CD14-positive monocyte (primary cell): ENCODE measurements around the gene ZC3H4. TPM values are rescaled to one million over a fixed set of nuclear protein-coding genes. Genes with fewer than 3 reads are reported as not detected.

Experiments used
- DNase-seq, 3 donors: peaks; one replicate each; pipeline ENCODE4 v3.0.0-alpha.2; 2011 to 2022
- H2AFZ ChIP-seq: 2 replicates; pipeline ENCODE4 v1.6.0; 2012; ENCODE audit warnings: mild to moderate bottlenecking, low read depth, low read length, inconsistent platforms; ENCODE audit not compliant: insufficient read depth, poor library complexity, severe bottlenecking
- H3K27ac ChIP-seq, 2 donors: 1 replicate in 1 of 2; 2 replicates in 1 of 2; pipeline ENCODE4 v1.5.1; 2012 to 2013; ENCODE audit warnings: low read length in 2 of 2, control low read depth in 1 of 2, inconsistent platforms in 1 of 2, low read depth in 1 of 2, mild to moderate bottlenecking in 1 of 2
- H3K27me3 ChIP-seq, 2 donors: one replicate each; pipeline versions ENCODE4 v1.6.0 to v1.6.1; 2011 to 2013; ENCODE audit warnings: low read length in 2 of 2; ENCODE audit not compliant: control insufficient read depth in 2 of 2, insufficient read depth in 2 of 2
- H3K36me3 ChIP-seq, 2 donors: replicated peaks in 1 of 2; 1 replicate in 1 of 2; 2 replicates in 1 of 2; pipeline versions ENCODE4 v1.5.1 to v1.6.1; 2012 to 2013; ENCODE audit warnings: low read length in 2 of 2, control low read depth in 1 of 2, inconsistent platforms in 1 of 2, mild to moderate bottlenecking in 1 of 2; ENCODE audit not compliant: insufficient read depth in 2 of 2, control insufficient read depth in 1 of 2
- H3K4me1 ChIP-seq, 2 donors: 1 replicate in 1 of 2; 2 replicates in 1 of 2; pipeline versions ENCODE4 v1.5.1 to v1.6.1; 2012 to 2013; ENCODE audit warnings: low read length in 2 of 2, control low read depth in 1 of 2, inconsistent platforms in 1 of 2, mild to moderate bottlenecking in 1 of 2, moderate library complexity in 1 of 2; ENCODE audit not compliant: insufficient read depth in 2 of 2, control insufficient read depth in 1 of 2
- H3K4me2 ChIP-seq: replicated peaks from 2 replicates; pipeline ENCODE3; 2012; ENCODE audit warnings: low read length, moderate library complexity, mild to moderate bottlenecking; ENCODE audit not compliant: poor library complexity, severe bottlenecking; ENCODE audit errors: extremely low read depth
- H3K4me3 ChIP-seq, 3 experiments: fragments of 200-600 bp in 1 of 3; sonication (generic) in 1 of 3; replicated peaks in 1 of 3; 1 replicate in 2 of 3; 2 replicates in 1 of 3; pipeline ENCODE4 v1.5.1; 2011 to 2013; ENCODE audit warnings: low read length in 3 of 3, mild to moderate bottlenecking in 3 of 3, control low read depth in 2 of 3, low read depth in 2 of 3, inconsistent platforms in 1 of 3, moderate library complexity in 1 of 3
- H3K79me2 ChIP-seq: 2 replicates; pipeline ENCODE4 v1.6.0; 2012; ENCODE audit warnings: mild to moderate bottlenecking, control low read depth, inconsistent platforms, low read length, moderate library complexity; ENCODE audit not compliant: insufficient read depth
- H3K9ac ChIP-seq: 2 replicates; pipeline ENCODE4 v1.6.0; 2017; ENCODE audit warnings: low read length, mild to moderate bottlenecking; ENCODE audit not compliant: insufficient read depth, poor library complexity, severe bottlenecking
- H3K9me3 ChIP-seq, 2 donors: replicated peaks in 1 of 2; 1 replicate in 1 of 2; 2 replicates in 1 of 2; pipeline versions ENCODE4 v1.5.1 to v1.6.1; 2012 to 2013; ENCODE audit warnings: low read length in 2 of 2, control low read depth in 1 of 2; ENCODE audit not compliant: control insufficient read depth in 1 of 2, insufficient read depth in 1 of 2
- H4K20me1 ChIP-seq: 2 replicates; pipeline ENCODE4 v1.6.0; 2012; ENCODE audit warnings: mild to moderate bottlenecking, low read length, control low read depth, moderate library complexity; ENCODE audit not compliant: insufficient read depth
- H3K27ac Mint-ChIP-seq, 7 donors: one replicate each; pipeline ENCODE4 v1.8.0; 2020; ENCODE audit warnings: mild to moderate bottlenecking in 7 of 7, mixed read lengths in 7 of 7, moderate library complexity in 6 of 7, inconsistent platforms in 2 of 7
- H3K27me3 Mint-ChIP-seq, 3 donors: one replicate each; pipeline ENCODE4 v1.8.0; 2021 to 2022; ENCODE audit warnings: low read depth in 3 of 3, mild to moderate bottlenecking in 3 of 3, mixed read lengths in 3 of 3, moderate library complexity in 3 of 3, inconsistent platforms in 1 of 3
- H3K36me3 Mint-ChIP-seq, 2 donors: one replicate each; pipeline ENCODE4 v1.8.0; 2020; ENCODE audit warnings: mixed read lengths in 2 of 2, inconsistent platforms in 1 of 2, mild to moderate bottlenecking in 1 of 2
- H3K4me1 Mint-ChIP-seq: one replicate; pipeline ENCODE4 v1.8.0; 2020; ENCODE audit warnings: mild to moderate bottlenecking, mixed read lengths
- H3K4me3 Mint-ChIP-seq, 2 donors: one replicate each; pipeline ENCODE4 v1.8.0; 2020; ENCODE audit warnings: mild to moderate bottlenecking in 2 of 2, mixed read lengths in 2 of 2, moderate library complexity in 1 of 2
- H3K9me3 Mint-ChIP-seq, 7 donors: one replicate each; pipeline ENCODE4 v1.8.0; 2020 to 2022; ENCODE audit warnings: mixed read lengths in 7 of 7, mild to moderate bottlenecking in 6 of 7, moderate library complexity in 6 of 7, inconsistent platforms in 2 of 7
- WGBS: methylation state at CpG from one replicate; pipeline ENCODE4 v1.1.5; 2013; ENCODE audit warnings: missing lambda C conversion rate; ENCODE audit not compliant: insufficient coverage; 5-methylcytosine and 5-hydroxymethylcytosine counted together
- intact Hi-C, 2 donors: fragments of 100-400 bp; cut with micrococcal nuclease; formaldehyde crosslinking; loops; one replicate each; pipeline versions ENCODE4 v1.15.0 to v1.15.1; 2023
- polyA plus RNA-seq, 3 donors: library from polyadenylated mRNA; depleted of rRNA in 1 of 3; unstranded in 2 of 3; stranded (reverse) in 1 of 3; fragments of 300-500 nt in 2 of 3; fragments of >200 nt in 1 of 3; fragmentation: Illumina TruSeq in 2 of 3; gene quantifications; 1 replicate in 2 of 3; 2 replicates in 1 of 3; pipeline ENCODE4 v1.2.3, GENCODE V29; 2012 to 2021
- TF ChIP-seq, protein P1 (sequence below): fragments of 200-600 bp; IDR thresholded peaks from one replicate; pipeline ENCODE4 v1.8.0; 2022; ENCODE audit warnings: antibody characterized with exemption, mild to moderate bottlenecking

Gene ZC3H4
- polyA plus RNA-seq, 3 donors, result 0.24 to 9.9 (median 0.60) TPM

DNA sequence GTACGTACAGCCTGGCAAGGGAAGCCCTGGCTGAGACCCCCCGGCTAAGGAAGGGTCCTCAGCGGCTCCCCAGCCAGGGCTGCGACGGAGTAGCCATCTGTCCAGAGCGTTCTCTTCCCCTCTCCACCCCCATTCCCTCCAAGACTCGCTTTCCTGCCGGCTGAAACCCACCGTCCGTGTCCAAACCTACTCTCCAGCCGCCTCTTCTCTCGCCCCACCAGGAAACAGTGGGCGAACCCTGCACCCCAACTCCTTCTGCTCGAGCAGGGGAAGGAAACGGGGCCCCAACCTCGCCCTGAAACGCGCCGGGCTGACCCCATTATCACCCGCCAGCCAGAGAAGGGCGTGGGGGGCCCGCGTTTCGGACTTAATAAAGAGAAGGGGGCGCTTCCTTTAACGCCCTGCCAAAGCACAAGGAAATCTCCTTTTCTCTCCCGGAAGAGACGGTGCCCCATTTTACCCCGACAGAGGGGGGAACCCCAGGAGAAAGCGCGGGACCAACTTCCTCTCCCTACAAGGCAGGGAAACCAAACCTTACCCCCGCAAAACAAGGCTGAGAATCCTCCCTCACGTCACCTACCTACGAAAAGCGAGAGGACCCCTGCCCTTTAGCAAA lies 2.5 kb downstream of the ZC3H4 start:
- peak overlapping the region; percentile 43 for H2AFZ ChIP-seq
- intact Hi-C loops, result loop anchor here in 1 of 2 donors (5.0 kb wide), 1 partner anchor 324 kb away; the partner anchor contains the start of gene SLC1A5
- H3K4me2 ChIP-seq, result peak overlapping the region; percentile 94
- Mint-ChIP-seq H3K36me3 (peaks cover 12 to 13% of the 10 kb centered on the region in 2 donors), H3K27me3 (peaks cover 0 to 9% (median 0%) of the 10 kb centered on the region in 3 donors), H3K4me1 (peaks cover 53% of the 10 kb centered on the region), H3K4me3 (peak overlapping the region; percentile 99), H3K27ac (peak overlapping the region; percentile 97 to 100 (median 100)), H3K9me3 (peaks cover 0 to 2% (median 0%) of the 10 kb centered on the region in 7 donors)
- H4K20me1 ChIP-seq, result peaks cover 13% of the 10 kb centered on the region
- no peaks in the 10 kb centered on the region for H3K27me3 ChIP-seq
- TF ChIP-seq, protein P1, sequence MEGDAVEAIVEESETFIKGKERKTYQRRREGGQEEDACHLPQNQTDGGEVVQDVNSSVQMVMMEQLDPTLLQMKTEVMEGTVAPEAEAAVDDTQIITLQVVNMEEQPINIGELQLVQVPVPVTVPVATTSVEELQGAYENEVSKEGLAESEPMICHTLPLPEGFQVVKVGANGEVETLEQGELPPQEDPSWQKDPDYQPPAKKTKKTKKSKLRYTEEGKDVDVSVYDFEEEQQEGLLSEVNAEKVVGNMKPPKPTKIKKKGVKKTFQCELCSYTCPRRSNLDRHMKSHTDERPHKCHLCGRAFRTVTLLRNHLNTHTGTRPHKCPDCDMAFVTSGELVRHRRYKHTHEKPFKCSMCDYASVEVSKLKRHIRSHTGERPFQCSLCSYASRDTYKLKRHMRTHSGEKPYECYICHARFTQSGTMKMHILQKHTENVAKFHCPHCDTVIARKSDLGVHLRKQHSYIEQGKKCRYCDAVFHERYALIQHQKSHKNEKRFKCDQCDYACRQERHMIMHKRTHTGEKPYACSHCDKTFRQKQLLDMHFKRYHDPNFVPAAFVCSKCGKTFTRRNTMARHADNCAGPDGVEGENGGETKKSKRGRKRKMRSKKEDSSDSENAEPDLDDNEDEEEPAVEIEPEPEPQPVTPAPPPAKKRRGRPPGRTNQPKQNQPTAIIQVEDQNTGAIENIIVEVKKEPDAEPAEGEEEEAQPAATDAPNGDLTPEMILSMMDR, result no peak
- H3K27ac ChIP-seq, result peak overlapping the region; percentile 97 to 100
- H3K9me3 ChIP-seq, result no peaks in the 10 kb centered on the region
- 0% methylated on average over 21 of the region's 35 CpGs for WGBS
- peak overlapping the region; percentile 93 to 97 (median 94) for H3K4me3 ChIP-seq
- peaks cover 0 to 8% of the 10 kb centered on the region in 2 donors for H3K36me3 ChIP-seq
- H3K4me1 ChIP-seq, result peaks cover 42 to 49% of the 10 kb centered on the region in 2 donors
- peak overlapping the region; percentile 100 for H3K9ac ChIP-seq
- peaks cover 61% of the 10 kb centered on the region for H3K79me2 ChIP-seq
- DNase-seq, result peak; percentile 61 to 78 (median 68)

DNA sequence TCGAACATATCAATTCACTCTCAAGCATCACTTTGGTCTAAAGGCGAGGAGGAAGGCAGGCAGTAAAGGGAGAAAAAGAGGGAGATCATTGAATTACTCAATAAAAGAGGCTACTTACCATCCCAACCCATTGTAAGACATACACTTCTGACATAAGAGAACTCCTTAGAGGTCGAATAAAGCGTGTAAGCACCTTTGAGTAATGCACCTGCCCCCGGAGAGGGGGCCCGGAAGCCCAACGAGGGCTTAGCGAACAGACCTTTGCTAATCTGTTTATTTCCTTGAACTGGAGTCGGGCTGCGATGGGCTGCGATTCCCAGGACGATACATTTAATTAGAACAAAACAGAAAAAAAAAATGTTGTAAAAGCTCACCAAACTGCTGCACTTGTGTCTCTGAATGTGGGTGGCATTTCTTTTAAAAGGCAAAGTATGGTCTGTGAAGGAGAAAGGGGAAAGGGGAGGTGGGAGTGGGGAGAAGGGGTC lies 3.0 kb downstream of the ZC3H4 start:
- no peak for DNase-seq
- intact Hi-C loops, result loop anchor here in 1 of 2 donors (5.0 kb wide), 1 partner anchor 323 kb away; the partner anchor contains the start of gene SLC1A5
- Mint-ChIP-seq H3K9me3 (peaks cover 0 to 2% (median 0%) of the 10 kb centered on the region in 7 donors), H3K27me3 (peaks cover 0 to 5% (median 0%) of the 10 kb centered on the region in 3 donors), H3K36me3 (peaks cover 14 to 18% of the 10 kb centered on the region in 2 donors), H3K4me1 (peaks cover 57% of the 10 kb centered on the region), H3K27ac (peak overlapping the region; percentile 97 to 100 (median 100)), H3K4me3 (peak overlapping the region; percentile 99)
- Histone ChIP-seq H3K27me3 (no peaks in the 10 kb centered on the region), H3K9ac (peak overlapping the region; percentile 100), H2AFZ (no peak overlapping the region), H3K36me3 (peaks cover 2 to 14% of the 10 kb centered on the region in 2 donors), H3K9me3 (no peaks in the 10 kb centered on the region), H3K27ac (peak overlapping the region; percentile 97 to 100), H3K4me3 (peak overlapping the region; percentile 93 to 97 (median 94)), H3K79me2 (peaks cover 66% of the 10 kb centered on the region), H4K20me1 (peaks cover 18% of the 10 kb centered on the region), H3K4me2 (peak overlapping the region; percentile 94), H3K4me1 (peaks cover 42 to 49% of the 10 kb centered on the region in 2 donors)
- WGBS, result 2% methylated on average over 6 of the region's 12 CpGs
- TF ChIP-seq, protein P1, result no peak
